Muscle layer of duodenum (tissue), 2 donors: Measurements from ENCODE around the gene MAGI3.
"Not testable (repeated sequence)": the region's sequence is repeated elsewhere in the genome, so short reads cannot be mapped to it uniquely, and the experiment has no call there.

Source experiments
- H3K27ac ChIP-seq: one replicate; pipeline ENCODE4 v1.7.0; 2013; ENCODE audit warnings: mild to moderate bottlenecking, low read length
- H3K27me3 ChIP-seq: one replicate; pipeline ENCODE4 v1.7.0; 2013; ENCODE audit warnings: low read depth, mild to moderate bottlenecking, control low read depth, low read length
- H3K36me3 ChIP-seq, 2 donors: one replicate each; pipeline ENCODE4 v1.7.0; 2013; ENCODE audit warnings: low read length in 2 of 2, control low read depth in 1 of 2, mild to moderate bottlenecking in 1 of 2; ENCODE audit not compliant: insufficient read depth in 2 of 2, control insufficient read depth in 1 of 2
- H3K4me1 ChIP-seq, 2 donors: one replicate each; pipeline ENCODE4 v1.7.0; 2013; ENCODE audit warnings: low read length in 2 of 2, mild to moderate bottlenecking in 2 of 2, control low read depth in 1 of 2, moderate library complexity in 1 of 2; ENCODE audit not compliant: insufficient read depth in 2 of 2, control insufficient read depth in 1 of 2
- H3K4me3 ChIP-seq, 2 donors: one replicate each; pipeline ENCODE4 v1.7.0; 2013; ENCODE audit warnings: low read length in 2 of 2, low read depth in 1 of 2, mild to moderate bottlenecking in 1 of 2
- H3K9me3 ChIP-seq, 2 donors: one replicate each; pipeline ENCODE4 v1.7.0; 2013; ENCODE audit warnings: low read length in 2 of 2, control low read depth in 1 of 2, mild to moderate bottlenecking in 1 of 2; ENCODE audit not compliant: control insufficient read depth in 1 of 2
- donor health status: healthy.

Gene MAGI3

DNA sequence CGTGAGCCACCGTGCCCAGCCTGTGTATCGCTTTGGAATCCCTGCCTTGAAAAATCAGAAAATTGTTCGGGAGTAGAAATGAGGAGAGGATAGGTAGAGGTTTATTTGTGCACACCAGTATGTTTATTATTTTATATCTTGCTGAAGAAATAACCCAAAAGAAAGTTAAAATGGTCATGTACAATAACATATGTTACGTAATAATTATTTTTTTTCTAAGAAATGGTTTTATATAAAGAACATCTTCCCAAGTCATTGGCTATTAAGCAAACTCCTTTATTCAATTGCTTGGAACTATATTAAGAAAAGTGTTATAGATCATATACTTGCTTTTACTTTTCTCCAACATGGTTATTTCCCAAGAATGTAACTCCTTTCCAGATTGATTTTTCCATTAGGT lies 197.2 kb downstream of the MAGI3 start:
- Histone ChIP-seq H3K4me1 (no peaks in the 10 kb centered on the region), H3K27ac (no peak overlapping the region), H3K27me3 (no peaks in the 10 kb centered on the region), H3K36me3 (peaks cover 4 to 5% of the 10 kb centered on the region in 2 donors), H3K9me3 (no peaks in the 10 kb centered on the region), H3K4me3 (no peak overlapping the region)

- no peak overlapping the region for H3K27ac ChIP-seq
- no peak overlapping the region for H3K4me3 ChIP-seq
- H3K36me3 ChIP-seq = peaks cover 9 to 21% of the 10 kb centered on the region in 2 donors
- H3K9me3 ChIP-seq = no peaks in the 10 kb centered on the region
- no peaks in the 10 kb centered on the region for H3K27me3 ChIP-seq
- H3K4me1 ChIP-seq = no peaks in the 10 kb centered on the region
Measured at GRCh38 chr1:113592230-113592629, 201.9 kb downstream of the MAGI3 start.

DNA sequence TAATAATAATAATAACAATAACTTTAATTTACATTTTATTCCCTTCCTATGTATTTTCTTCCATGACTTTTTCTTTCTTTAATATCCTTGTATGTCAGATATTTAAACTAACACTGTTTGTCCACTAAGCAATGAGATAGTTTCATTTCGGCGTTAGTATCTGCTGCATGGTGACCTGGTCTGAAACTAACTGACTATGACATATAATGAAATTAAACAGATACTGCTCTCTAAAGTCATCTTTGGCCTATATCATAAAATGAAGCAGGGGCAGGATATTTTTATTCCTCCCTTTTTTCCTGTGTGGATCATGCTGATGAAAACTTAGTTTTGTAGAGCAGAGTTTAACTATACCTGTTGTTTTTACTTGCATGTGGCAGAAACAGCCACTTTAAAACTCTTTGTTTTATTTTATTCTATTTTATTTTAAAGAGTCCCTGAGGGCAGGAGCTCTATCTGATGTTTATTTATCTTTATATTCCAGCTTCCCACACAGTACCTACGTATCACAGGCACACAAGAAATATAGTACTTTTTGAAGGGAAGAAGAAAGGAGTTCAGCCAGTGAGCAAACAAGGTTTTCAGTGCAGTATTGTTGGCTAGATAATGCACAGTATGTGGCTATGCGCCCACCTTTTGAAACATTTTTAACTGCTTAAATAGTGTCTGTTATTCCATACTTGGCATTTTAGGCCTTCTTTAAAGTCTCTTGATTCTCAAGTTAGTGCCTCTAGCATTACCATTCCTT lies 203.4 kb downstream of the MAGI3 start:
- H3K9me3 ChIP-seq = peaks cover 4% of the 10 kb centered on the region in 2 donors
- H3K4me1 ChIP-seq = no peaks in the 10 kb centered on the region
- no peak overlapping the region for H3K27ac ChIP-seq
- no peak overlapping the region for H3K4me3 ChIP-seq
- H3K27me3 ChIP-seq = no peaks in the 10 kb centered on the region
- peaks cover 9 to 27% of the 10 kb centered on the region in 2 donors for H3K36me3 ChIP-seq

DNA sequence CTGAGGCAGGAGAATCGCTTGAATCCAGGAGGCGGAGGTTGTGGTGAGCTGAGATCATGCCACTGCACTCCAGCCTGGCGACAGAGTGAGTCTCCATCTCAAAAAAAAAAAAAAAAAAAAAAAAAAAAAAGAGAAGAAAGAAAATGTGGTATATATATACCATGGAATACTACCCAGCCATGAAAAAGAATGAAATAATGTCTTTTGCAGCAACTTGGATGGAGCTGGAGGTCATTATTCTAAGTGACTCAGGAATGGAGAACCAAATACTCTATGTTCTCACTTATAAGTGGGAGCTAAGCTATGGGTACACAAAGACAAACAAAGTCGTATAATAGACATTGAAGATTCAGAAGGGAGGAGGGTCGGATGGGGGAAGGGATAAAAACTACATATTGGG lies 214.2 kb downstream of the MAGI3 start:
- not testable (repeated sequence) for H3K9me3 ChIP-seq, H3K36me3 ChIP-seq, H3K4me1 ChIP-seq, H3K27me3 ChIP-seq, H3K27ac ChIP-seq, H3K4me3 ChIP-seq

GRCh38 chr1:113605146-113605545 lies 214.8 kb downstream of the MAGI3 start:
- H3K9me3 ChIP-seq = no peaks in the 10 kb centered on the region
- no peaks in the 10 kb centered on the region for H3K36me3 ChIP-seq
- H3K4me3 ChIP-seq = no peak overlapping the region
- H3K27ac ChIP-seq = no peak overlapping the region
- H3K27me3 ChIP-seq = no peaks in the 10 kb centered on the region
- H3K4me1 ChIP-seq = no peaks in the 10 kb centered on the region

GRCh38 chr1:113608399-113608798 lies 218.1 kb downstream of the MAGI3 start:
- Histone ChIP-seq H3K27ac (no peak overlapping the region), H3K36me3 (peaks cover 0 to 5% of the 10 kb centered on the region in 2 donors), H3K4me1 (no peaks in the 10 kb centered on the region), H3K27me3 (no peaks in the 10 kb centered on the region), H3K9me3 (no peaks in the 10 kb centered on the region), H3K4me3 (no peak overlapping the region)

DNA sequence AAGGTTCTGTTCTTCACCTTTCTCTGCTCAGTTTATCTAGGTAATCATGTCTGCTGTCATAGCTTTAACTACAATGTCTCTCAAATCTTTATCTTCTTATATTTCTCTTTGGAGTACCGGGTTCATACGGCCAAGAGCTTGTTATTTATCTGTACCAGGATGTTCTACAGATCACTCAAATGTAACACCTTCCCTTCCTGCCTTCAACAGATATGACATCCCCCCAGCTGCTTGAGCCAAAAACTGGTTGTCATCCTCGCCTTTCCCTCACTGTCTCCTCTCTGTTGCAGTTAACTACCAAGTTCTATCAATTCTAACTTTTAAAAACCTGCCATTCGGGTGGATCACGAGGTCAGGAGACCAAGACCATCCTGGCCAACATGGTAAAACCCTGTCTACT lies 220.1 kb downstream of the MAGI3 start:
- H3K4me3 ChIP-seq = no peak overlapping the region
- no peak overlapping the region for H3K27ac ChIP-seq
- H3K27me3 ChIP-seq = no peaks in the 10 kb centered on the region
- peaks cover 0 to 5% of the 10 kb centered on the region in 2 donors for H3K36me3 ChIP-seq
- H3K9me3 ChIP-seq = no peaks in the 10 kb centered on the region
- H3K4me1 ChIP-seq = peaks cover 0 to 6% of the 10 kb centered on the region in 2 donors

- no peak overlapping the region for H3K27ac ChIP-seq
- peaks cover 0 to 6% of the 10 kb centered on the region in 2 donors for H3K4me1 ChIP-seq
- no peaks in the 10 kb centered on the region for H3K9me3 ChIP-seq
- H3K4me3 ChIP-seq = no peak overlapping the region
- no peaks in the 10 kb centered on the region for H3K27me3 ChIP-seq
- peaks cover 0 to 3% of the 10 kb centered on the region in 2 donors for H3K36me3 ChIP-seq
Measured at GRCh38 chr1:113615425-113615824, 225.1 kb downstream of the MAGI3 start.

- Histone ChIP-seq H3K4me3 (no peak overlapping the region), H3K27me3 (no peaks in the 10 kb centered on the region), H3K36me3 (peaks cover 0 to 4% of the 10 kb centered on the region in 2 donors), H3K4me1 (peaks cover 0 to 6% of the 10 kb centered on the region in 2 donors), H3K27ac (no peak overlapping the region), H3K9me3 (no peaks in the 10 kb centered on the region)
Measured at GRCh38 chr1:113616156-113616555, 225.8 kb downstream of the MAGI3 start.

- Histone ChIP-seq H3K27me3 (no peaks in the 10 kb centered on the region), H3K9me3 (no peaks in the 10 kb centered on the region), H3K4me3 (no peak overlapping the region), H3K27ac (no peak overlapping the region), H3K36me3 (peaks cover 0 to 5% of the 10 kb centered on the region in 2 donors), H3K4me1 (peaks cover 0 to 6% of the 10 kb centered on the region in 2 donors)
Measured at GRCh38 chr1:113617438-113618141, 227.3 kb downstream of the MAGI3 start.

- Histone ChIP-seq H3K36me3 (peaks cover 0 to 21% of the 10 kb centered on the region in 2 donors), H3K4me1 (no peaks in the 10 kb centered on the region), H3K9me3 (peaks cover 0 to 13% of the 10 kb centered on the region in 2 donors), H3K27me3 (no peaks in the 10 kb centered on the region), H3K4me3 (no peak overlapping the region), H3K27ac (no peak overlapping the region)
Measured at GRCh38 chr1:113628997-113629396, 238.7 kb downstream of the MAGI3 start.
